Nephron (organoid): ENCODE measurements around the gene OR6C2.
A peak's percentile ranks its signal among the peaks of the same experiment; 100 is the strongest.

Source experiments
- H3K27ac Mint-ChIP-seq, 3 experiments: 2 replicates each; pipeline ENCODE4 v1.8.0; 2020; ENCODE audit warnings: mixed read lengths in 3 of 3, mild to moderate bottlenecking in 2 of 3, moderate library complexity in 1 of 3
- H3K27me3 Mint-ChIP-seq: 2 replicates; pipeline ENCODE4 v1.8.0; 2021; ENCODE audit warnings: low read depth, mild to moderate bottlenecking, moderate library complexity, mixed read lengths
- H3K36me3 Mint-ChIP-seq: 2 replicates; pipeline ENCODE4 v1.8.0; 2020; ENCODE audit warnings: low read depth, mixed read lengths
- H3K4me1 Mint-ChIP-seq: 2 replicates; pipeline ENCODE4 v1.8.0; 2020; ENCODE audit warnings: mixed read lengths
- H3K4me3 Mint-ChIP-seq, 3 experiments: 2 replicates each; pipeline ENCODE4 v1.8.0; 2020; ENCODE audit warnings: mild to moderate bottlenecking in 3 of 3, mixed read lengths in 3 of 3, moderate library complexity in 2 of 3
- H3K9me3 Mint-ChIP-seq: 2 replicates; pipeline ENCODE4 v1.8.0; 2020; ENCODE audit warnings: mixed read lengths
- TF ChIP-seq, protein P1 (sequence below), 3 experiments: fragments of 200-600 bp; sonication (generic); IDR thresholded peaks; one replicate each; pipeline ENCODE4 v1.5.0; 2021; ENCODE audit warnings: antibody characterized with exemption in 3 of 3; ENCODE audit not compliant: unreplicated experiment in 3 of 3

Gene OR6C2

DNA sequence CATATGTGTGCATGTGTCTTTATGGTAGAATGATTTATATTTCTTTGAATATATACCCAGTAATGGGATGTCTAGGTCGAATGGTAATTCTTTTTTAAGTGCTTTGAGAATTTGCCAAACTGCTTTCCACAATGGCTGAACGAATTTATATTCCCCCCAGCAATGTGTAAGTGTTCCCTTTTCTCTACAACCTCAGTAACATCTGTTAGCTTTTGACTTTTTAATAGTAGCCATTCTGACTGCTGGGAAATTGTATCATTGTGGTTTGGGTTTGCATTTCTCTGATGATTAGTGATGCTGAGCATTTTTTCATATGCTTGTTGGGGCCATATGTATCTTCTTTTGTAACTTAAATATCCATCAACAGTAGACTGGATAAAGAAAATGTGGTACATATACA is 57.7 kb downstream of the OR6C2 start:
- Mint-ChIP-seq H3K9me3 (no peaks in the 10 kb centered on the region), H3K27ac (peak overlapping the region in 1 of 3 experiments; percentile 6), H3K4me3 (no peak overlapping the region), H3K4me1 (peaks cover 6% of the 10 kb centered on the region), H3K27me3 (no peaks in the 10 kb centered on the region), H3K36me3 (no peaks in the 10 kb centered on the region)
- TF ChIP-seq, protein P1, sequence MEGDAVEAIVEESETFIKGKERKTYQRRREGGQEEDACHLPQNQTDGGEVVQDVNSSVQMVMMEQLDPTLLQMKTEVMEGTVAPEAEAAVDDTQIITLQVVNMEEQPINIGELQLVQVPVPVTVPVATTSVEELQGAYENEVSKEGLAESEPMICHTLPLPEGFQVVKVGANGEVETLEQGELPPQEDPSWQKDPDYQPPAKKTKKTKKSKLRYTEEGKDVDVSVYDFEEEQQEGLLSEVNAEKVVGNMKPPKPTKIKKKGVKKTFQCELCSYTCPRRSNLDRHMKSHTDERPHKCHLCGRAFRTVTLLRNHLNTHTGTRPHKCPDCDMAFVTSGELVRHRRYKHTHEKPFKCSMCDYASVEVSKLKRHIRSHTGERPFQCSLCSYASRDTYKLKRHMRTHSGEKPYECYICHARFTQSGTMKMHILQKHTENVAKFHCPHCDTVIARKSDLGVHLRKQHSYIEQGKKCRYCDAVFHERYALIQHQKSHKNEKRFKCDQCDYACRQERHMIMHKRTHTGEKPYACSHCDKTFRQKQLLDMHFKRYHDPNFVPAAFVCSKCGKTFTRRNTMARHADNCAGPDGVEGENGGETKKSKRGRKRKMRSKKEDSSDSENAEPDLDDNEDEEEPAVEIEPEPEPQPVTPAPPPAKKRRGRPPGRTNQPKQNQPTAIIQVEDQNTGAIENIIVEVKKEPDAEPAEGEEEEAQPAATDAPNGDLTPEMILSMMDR (IDR thresholded peaks at IDR 0.05; ENCODE audit: unreplicated experiment in 3 of 3), result no peak
